Esophagus squamous epithelium (tissue), 5 donors: ENCODE results near the gene HRH4. TPM values are rescaled to one million over a fixed set of nuclear protein-coding genes. Genes with fewer than 3 reads are reported as not detected.

Experiments
- DNase-seq: peaks from one replicate; lab custom pipeline; 2025; lab: John Stamatoyannopoulos, UW
- H3K27ac ChIP-seq, 4 donors: fragments of 200-600 bp; sonication (generic); one replicate each; pipeline ENCODE4 v1.5.1; 2016 to 2019; ENCODE audit warnings: mild to moderate bottlenecking in 1 of 4
- H3K27me3 ChIP-seq, 4 donors: fragments of 200-600 bp; sonication (generic); 1 replicate in 3 of 4; 2 replicates in 1 of 4; pipeline versions ENCODE4 v1.5.1 to v1.6.0; 2017 to 2021; ENCODE audit warnings: antibody characterized with exemption in 1 of 4
- H3K36me3 ChIP-seq, 3 donors: fragments of 200-600 bp; sonication (generic); one replicate each; pipeline ENCODE4 v1.5.1; 2016 to 2019
- H3K4me1 ChIP-seq, 3 donors: fragments of 200-600 bp; sonication (generic); one replicate each; pipeline ENCODE4 v1.5.1; 2017 to 2019
- H3K4me3 ChIP-seq, 4 donors: fragments of 200-600 bp; sonication (generic); 1 replicate in 3 of 4; 2 replicates in 1 of 4; pipeline ENCODE4 v1.5.1; 2016 to 2019; ENCODE audit warnings: mild to moderate bottlenecking in 2 of 4, moderate library complexity in 1 of 4
- H3K9me3 ChIP-seq, 3 donors: fragments of 200-600 bp; sonication (generic); one replicate each; pipeline ENCODE4 v1.5.1; 2016 to 2019
- POLR2A ChIP-seq, 4 donors: fragments of 450-650 bp; IDR thresholded peaks; one replicate each; pipeline ENCODE4 v1.6.1; 2017; ENCODE audit warnings: antibody characterized with exemption in 4 of 4, mild to moderate bottlenecking in 4 of 4, moderate library complexity in 3 of 4
- WGBS, 2 donors: methylation state at CpG; one replicate each; pipeline ENCODE4 v1.1.5; 2018; 5-methylcytosine and 5-hydroxymethylcytosine counted together
- intact Hi-C: fragments of 100-400 bp; cut with DNase I; formaldehyde crosslinking; loops from one replicate; pipeline ENCODE4 v1.15.0; 2022
- small RNA-seq, 4 donors: library from RNA; depleted of rRNA; stranded (forward); fragments of <200 nt; gene quantifications; one replicate each; pipeline ENCODE3, GENCODE V24; 2016
- total RNA-seq, 4 donors: library from RNA; depleted of rRNA; stranded (reverse); fragments of >200 nt; gene quantifications; one replicate each; pipeline ENCODE4 v1.1.0, GENCODE V29; 2016
- TF ChIP-seq, protein P1 (sequence below), 6 experiments: fragments of 450-650 bp in 4 of 6; fragments of 200-600 bp in 2 of 6; sonication (generic) in 2 of 6; IDR thresholded peaks; one replicate each; pipeline ENCODE4 v1.5.1; 2016 to 2019; ENCODE audit warnings: antibody characterized with exemption in 6 of 6, mild to moderate bottlenecking in 4 of 6, moderate library complexity in 4 of 6
- donor health status: DM: yes; HTN: yes; CAD: no.

HRH4 gene
- total RNA-seq, 4 donors from 2014 or later, result 0.38 TPM; not detected in 3

GRCh38 chr18:24518596-24518995 lies 58.2 kb downstream of the HRH4 start:
- Histone ChIP-seq H3K4me3 (no peak overlapping the region), H3K36me3 (no peaks in the 10 kb centered on the region), H3K9me3 (no peaks in the 10 kb centered on the region), H3K4me1 (no peaks in the 10 kb centered on the region), H3K27me3 (no peaks in the 10 kb centered on the region), H3K27ac (no peak overlapping the region)
- no peak for TF ChIP-seq POLR2A (IDR thresholded peaks at IDR 0.05)
- TF ChIP-seq, protein P1, sequence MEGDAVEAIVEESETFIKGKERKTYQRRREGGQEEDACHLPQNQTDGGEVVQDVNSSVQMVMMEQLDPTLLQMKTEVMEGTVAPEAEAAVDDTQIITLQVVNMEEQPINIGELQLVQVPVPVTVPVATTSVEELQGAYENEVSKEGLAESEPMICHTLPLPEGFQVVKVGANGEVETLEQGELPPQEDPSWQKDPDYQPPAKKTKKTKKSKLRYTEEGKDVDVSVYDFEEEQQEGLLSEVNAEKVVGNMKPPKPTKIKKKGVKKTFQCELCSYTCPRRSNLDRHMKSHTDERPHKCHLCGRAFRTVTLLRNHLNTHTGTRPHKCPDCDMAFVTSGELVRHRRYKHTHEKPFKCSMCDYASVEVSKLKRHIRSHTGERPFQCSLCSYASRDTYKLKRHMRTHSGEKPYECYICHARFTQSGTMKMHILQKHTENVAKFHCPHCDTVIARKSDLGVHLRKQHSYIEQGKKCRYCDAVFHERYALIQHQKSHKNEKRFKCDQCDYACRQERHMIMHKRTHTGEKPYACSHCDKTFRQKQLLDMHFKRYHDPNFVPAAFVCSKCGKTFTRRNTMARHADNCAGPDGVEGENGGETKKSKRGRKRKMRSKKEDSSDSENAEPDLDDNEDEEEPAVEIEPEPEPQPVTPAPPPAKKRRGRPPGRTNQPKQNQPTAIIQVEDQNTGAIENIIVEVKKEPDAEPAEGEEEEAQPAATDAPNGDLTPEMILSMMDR (IDR thresholded peaks at IDR 0.05), result no peak
- 80 to 95% methylated on average over 11 to 14 of the region's 14 CpGs for WGBS, 2 donors
- intact Hi-C loops, result no loop called here
- no peak for DNase-seq

Small RNA genes lying within 50 kb of the gene (small RNA-seq; reads per million reads assigned to genes)
- gene RF00019, result 0 reads per million in 4 donors

Other genes starting within 250 kb of the HRH4 start
- gene OSBPL1A, start 62.8 kb upstream of the HRH4 start, total RNA-seq, result 10 to 100 TPM in 3 of 4 donors, 1 to 10 TPM in 1; 10.0 to 30.9 (median 15.1) TPM
- gene IMPACT, start 34.0 kb upstream of the HRH4 start, total RNA-seq, result 10 to 100 TPM in 3 of 4 donors, 1 to 10 TPM in 1; 10.0 to 38.5 (median 20.1) TPM